Left cardiac atrium (tissue), 4 donors: ENCODE results near the gene CELA3B. TPM values are rescaled to one million over a fixed set of nuclear protein-coding genes. Genes with fewer than 3 reads are reported as not detected.
A peak's percentile ranks its signal among the peaks of the same experiment; 100 is the strongest.
"Not testable (repeated sequence)": the region's sequence is repeated elsewhere in the genome, so short reads cannot be mapped to it uniquely, and the experiment has no call there.

Experiments
- ATAC-seq, 2 donors: fragments of 200-7000 bp; cut with Tn5 transposase; one replicate each; pipeline ENCODE4 v1.9.1; 2020; ENCODE audit warnings: mild to moderate bottlenecking in 2 of 2, moderate library complexity in 2 of 2
- DNase-seq: peaks from one replicate; pipeline ENCODE4 v3.0.0-alpha.2; 2020
- intact Hi-C, 2 donors: fragments of 100-400 bp; cut with DNase I; formaldehyde crosslinking; loops; one replicate each; pipeline versions ENCODE4 v1.14.1 to v1.15.1; 2022 to 2023
- total RNA-seq, 2 donors: library from RNA; stranded (reverse); fragmentation: NEBNext Ultra II Directional; extraction: Animal tissue kit (Norgen Biotek cat#: 25700); gene quantifications; one replicate each; pipeline ENCODE4 v1.2.1, GENCODE V29; 2021
- donor health status: DM: no; HTN: yes; CAD: no.
- donor health status: DM: no; HTN: yes; CAD: no; lungs with severe emphysema.
- donor health status: DM: yes; HTN: yes; CAD: no.
- donor health status: Dilated cardiomyopathy.

The CELA3B gene
- total RNA-seq, 2 donors from 2014 or later = not detected

GRCh38 chr1:21941370-21941769, 35.5 kb upstream of the CELA3B start:
- DNase-seq = no peak
- ATAC-seq = no peak
- intact Hi-C loops = no loop called here

DNA sequence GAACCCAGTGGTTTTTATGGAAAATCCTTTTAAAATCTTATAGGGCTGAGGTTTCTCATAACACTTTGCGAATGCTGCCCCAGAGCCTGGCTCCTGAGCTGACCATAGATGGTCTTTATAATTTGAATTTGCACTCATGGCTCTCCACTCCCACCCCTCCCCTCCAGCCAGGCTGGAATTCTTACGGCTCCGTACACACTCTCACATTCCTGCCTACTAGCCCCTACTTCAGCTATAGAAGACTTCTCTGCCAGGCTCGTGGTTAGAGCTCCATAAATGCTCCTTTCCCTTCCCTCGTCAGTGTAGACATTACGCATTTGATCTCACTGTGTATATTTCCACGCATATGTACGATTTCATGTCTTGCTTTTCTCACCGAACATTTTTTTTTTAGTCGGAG, 34.4 kb upstream of the CELA3B start:
- intact Hi-C loops = no loop called here
- DNase-seq = no peak
- ATAC-seq = no peak

DNA sequence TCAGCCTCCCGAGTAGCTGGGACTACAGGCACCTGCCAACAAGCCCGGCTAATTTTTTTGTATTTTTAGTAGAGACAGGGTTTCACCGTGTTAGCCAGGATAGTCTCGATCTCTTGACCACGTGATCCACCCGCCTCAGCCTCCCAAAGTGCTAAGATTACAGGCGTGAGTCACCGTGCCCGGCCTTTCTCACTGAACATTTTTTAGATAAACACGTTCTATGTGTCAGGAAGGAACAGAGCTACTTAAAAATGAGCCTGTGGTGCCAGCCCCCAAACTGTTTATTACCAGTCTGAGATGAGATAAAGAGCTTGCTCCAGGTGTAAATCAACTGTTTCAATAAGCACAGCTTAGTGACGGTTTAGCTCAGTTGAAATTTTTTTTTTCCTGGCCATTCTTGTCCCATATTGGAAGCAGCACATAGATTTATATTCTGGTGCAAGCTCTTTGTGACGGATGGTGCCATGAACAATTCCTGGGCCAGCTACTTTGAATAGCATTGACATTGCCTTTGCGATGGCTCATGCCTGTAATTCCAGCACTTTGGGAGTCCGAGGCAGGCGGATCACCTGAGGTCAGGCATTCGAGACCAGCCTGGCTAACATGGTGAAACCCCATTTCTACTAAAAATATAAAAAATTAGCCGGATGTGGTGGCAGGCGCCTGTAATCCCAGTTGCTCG, 33.7 kb upstream of the CELA3B start:
- intact Hi-C loops = not testable (repeated sequence)
- ATAC-seq (peak; percentile 24 to 66), DNase-seq (peak; percentile 73)

- DNase-seq = no peak
- intact Hi-C loops = no loop called here
- no peak for ATAC-seq
Measured at GRCh38 chr1:21944733-21945073, 32.1 kb upstream of the CELA3B start.

GRCh38 chr1:21946836-21947587, 29.8 kb upstream of the CELA3B start:
- intact Hi-C loops = no loop called here
- ATAC-seq (peak; percentile 48 to 51), DNase-seq (no peak)

DNA sequence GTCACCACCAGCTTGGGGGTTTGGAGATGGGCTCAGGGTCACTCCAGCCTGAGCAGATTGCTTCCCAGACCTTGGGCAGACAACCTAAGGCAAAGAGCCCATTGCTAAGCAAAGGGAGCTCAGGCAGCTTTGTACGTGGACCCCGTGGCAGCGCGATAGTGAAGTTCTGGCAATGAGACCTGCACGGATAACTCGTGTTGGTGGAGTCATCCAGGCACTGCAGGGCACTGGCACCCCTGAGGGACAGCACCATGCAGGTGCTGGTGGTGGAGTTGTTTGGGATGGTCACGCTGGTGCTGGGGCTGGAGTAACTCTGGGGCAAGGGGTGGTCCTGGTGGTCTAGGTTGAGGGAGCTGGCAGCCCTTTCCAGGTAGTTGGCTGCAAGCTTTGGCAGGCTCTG, 26.1 kb upstream of the CELA3B start:
- ATAC-seq (no peak), DNase-seq (no peak)
- intact Hi-C loops = loop anchor here in 1 of 2 donors (10.0 kb wide), 1 partner anchor 166 kb away; the partner anchor contains the start of gene USP48

DNA sequence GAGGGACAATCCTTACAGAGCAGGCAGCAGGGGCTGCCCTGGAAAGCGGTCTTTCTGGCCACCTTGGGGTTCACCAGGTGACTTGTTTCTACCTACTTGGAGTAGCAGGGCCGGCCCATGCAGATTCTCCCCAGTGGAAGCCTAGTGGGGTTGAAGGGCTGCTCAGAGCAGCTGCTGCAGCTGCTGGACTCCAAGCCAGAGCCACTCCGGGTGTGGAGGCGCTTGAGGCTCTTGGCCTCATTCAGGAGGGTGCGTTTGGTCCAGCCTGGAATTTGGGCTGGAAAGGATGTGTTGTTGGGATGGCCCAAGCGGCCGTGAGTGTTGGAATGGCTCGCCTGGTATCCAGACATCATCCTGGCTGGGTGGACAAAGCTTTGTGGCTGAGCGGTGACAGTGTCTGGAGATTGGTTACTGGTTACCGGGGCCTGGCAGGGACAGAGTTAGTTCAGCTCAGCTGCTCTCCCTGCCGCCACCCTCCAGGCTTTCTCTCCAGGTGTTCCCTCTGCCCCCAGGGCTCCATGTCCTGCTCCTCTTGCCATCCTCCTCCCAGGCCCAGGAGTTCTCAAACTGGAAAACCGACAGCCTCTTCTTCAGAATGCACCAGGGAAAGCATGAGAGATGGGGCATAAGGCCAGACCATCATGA, 25.5 kb upstream of the CELA3B start:
- ATAC-seq (no peak), DNase-seq (no peak)
- intact Hi-C loops = loop anchor here in 1 of 2 donors (10.0 kb wide), 1 partner anchor 167 kb away; the partner anchor contains the start of gene USP48

- intact Hi-C loops = loop anchor here in 1 of 2 donors (10.0 kb wide), 1 partner anchor 168 kb away; the partner anchor contains the start of gene USP48
- ATAC-seq = no peak
- DNase-seq = no peak
Measured at GRCh38 chr1:21952786-21953520, 23.9 kb upstream of the CELA3B start.

GRCh38 chr1:21955058-21955457, 21.8 kb upstream of the CELA3B start:
- intact Hi-C loops = loop anchor here in 1 of 2 donors (5.0 to 10.0 kb wide), 2 partner anchors 58 to 170 kb away; partner anchors contain the start of gene USP48
- ATAC-seq (peak; percentile 51 to 52), DNase-seq (peak; percentile 71)

GRCh38 chr1:21955501-21956281, 21.1 kb upstream of the CELA3B start:
- peak; percentile 33 to 53 for ATAC-seq
- intact Hi-C loops = loop anchor here in 1 of 2 donors (5.0 to 10.0 kb wide), 2 partner anchors 58 to 171 kb away; partner anchors contain the start of gene USP48

GRCh38 chr1:21956720-21957552, 19.9 kb upstream of the CELA3B start:
- peak; percentile 79 for DNase-seq
- peak; percentile 71 to 93 for ATAC-seq
- intact Hi-C loops = loop anchor here in 1 of 2 donors (5.0 to 10.0 kb wide), 2 partner anchors 60 to 172 kb away; partner anchors contain the start of gene USP48

More at GRCh38 chr1:21955501-21956281, 21.1 kb upstream of the CELA3B start:
- no peak for DNase-seq

DNA sequence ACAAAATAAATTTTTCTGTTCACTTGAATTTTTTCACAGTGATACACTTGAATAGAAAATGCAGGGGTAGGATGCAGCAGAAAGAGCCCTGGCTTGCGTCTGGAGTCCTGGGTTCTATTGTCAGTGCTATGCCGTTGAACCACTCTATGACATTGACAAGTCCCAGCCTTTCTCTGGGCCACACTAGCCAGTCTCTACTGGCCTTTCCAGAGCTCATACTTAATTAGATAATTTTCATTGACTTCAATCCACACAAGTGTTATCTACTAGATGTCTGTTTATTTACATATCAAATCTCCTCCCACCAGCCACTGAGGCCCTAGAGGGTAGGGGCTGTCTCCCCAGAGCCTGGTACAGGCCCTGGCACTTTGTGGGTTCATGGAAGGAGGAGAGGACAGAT, 15.5 kb upstream of the CELA3B start:
- intact Hi-C loops = loop anchor here (5.0 to 10.0 kb wide), 2 partner anchors 67 to 94 kb away; no protein-coding TSS in a partner anchor
- DNase-seq = no peak
- no peak for ATAC-seq

DNA sequence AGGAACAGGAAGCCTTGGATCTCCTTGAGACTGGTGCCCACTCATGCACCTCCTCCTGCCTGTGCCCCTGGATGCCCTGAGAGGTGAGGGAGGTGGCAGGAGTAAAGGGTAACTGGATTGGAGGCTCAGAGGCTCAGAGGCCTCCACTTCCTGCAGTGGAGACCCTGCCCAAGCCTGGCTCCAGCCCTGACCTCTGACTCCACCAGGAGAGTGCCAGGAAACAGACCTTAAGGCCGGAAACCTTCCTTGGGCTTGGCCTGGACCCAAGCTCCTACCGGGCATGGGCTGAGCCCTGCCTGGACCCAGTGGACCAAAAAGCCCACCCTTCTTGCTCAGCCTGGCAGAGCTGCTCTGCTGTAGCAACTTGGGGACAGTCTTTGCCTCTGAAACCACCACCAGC, 15.0 kb upstream of the CELA3B start:
- ATAC-seq = no peak

DNA sequence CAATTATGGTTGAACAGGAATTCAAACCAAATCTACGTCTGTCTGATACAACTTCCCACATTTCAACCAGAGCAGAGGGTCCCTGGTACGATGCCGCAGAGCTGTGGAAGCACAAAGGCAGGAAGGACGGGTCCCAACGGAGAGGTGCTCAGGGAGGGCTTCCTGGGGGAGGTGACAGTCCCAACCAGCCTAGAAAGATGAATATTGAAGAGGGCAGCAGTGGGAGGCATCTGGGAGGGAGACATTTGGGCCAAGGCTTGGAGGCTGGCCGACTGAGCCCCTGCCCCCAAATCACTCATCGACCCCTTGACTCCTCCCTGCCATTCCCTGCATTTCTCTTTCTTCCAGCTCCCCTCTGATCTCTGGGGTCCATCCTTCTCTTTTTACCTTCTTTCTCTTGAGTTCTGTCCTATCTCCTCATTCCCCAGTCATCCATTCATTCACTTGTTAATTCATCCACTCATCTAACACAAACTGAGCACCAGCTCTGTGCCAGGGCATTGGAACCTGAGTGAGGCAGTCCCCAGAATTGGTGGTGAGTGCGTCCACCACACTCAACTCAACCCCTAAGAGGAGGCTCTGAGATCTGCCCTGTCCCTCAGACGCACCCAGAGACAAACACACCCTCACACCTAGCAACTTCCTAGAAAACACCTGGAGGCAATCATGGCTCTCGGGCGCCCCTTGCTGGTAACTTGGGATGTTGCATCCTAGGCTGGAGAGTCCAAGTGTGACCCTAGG, 13.2 kb upstream of the CELA3B start:
- peak; percentile 78 for DNase-seq
- intact Hi-C loops = loop anchor here (5.0 to 10.0 kb wide), 2 partner anchors 69 to 96 kb away; no protein-coding TSS in a partner anchor
- peak; percentile 89 to 91 for ATAC-seq

More for the DNA sequence above, 15.0 kb upstream of the CELA3B start:
- no peak for DNase-seq
- intact Hi-C loops = loop anchor here (5.0 to 10.0 kb wide), 2 partner anchors 67 to 94 kb away; no protein-coding TSS in a partner anchor

DNA sequence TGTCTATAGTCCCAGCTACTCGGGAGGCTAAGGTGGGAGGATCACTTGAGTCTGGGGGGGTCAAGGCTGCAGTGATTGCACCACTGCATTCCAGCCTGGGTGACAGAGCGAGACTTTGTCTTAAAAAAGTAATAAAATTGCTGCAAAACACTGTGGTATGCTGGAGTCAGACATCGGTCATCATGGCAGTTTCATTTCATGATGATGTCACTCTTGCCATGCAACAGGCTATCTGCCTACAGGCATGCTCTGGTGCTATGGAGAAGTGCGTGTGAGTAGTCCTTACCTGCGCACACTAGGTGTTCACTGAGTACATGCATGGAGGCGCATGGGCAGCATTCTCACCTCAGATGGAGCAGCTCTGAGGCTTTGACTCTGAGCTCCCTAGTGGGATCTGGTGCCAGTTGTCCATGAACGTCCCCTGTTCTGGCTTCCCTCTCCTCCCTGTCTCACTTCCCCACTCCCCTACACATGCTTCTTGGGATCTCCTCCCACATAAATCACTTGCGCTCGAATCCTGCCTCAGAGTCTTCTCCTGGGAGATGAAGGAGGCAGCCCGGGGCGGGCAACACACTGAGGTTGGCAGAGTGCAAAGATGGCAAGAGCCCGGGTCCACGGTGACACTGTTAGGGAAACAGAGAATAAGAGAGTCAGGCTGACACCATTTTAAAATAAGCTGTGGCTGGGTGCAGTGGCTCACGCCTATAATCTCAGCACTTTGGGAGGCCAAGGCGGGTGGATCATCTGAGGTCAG, 10.4 kb upstream of the CELA3B start:
- no peak for DNase-seq
- intact Hi-C loops = loop anchor here in 1 of 2 donors (10.0 kb wide), 1 partner anchor 72 kb away; no protein-coding TSS in a partner anchor
- no peak for ATAC-seq
